Fibroblast of villous mesenchyme (primary cell): ENCODE data around the gene CHCHD2. TPM values are rescaled to one million over a fixed set of nuclear protein-coding genes. Genes with fewer than 3 reads are reported as not detected.
A peak's percentile ranks its signal among the peaks of the same experiment; 100 is the strongest.
"Not testable (repeated sequence)": the region's sequence is repeated elsewhere in the genome, so short reads cannot be mapped to it uniquely, and the experiment has no call there.

Experiments
- DNase-seq: peaks from one replicate; pipeline ENCODE4 v3.0.0-alpha.2; 2010; ENCODE audit warnings: low read depth
- H3K4me3 ChIP-seq: 2 replicates; pipeline ENCODE4 v1.5.1; 2011; ENCODE audit warnings: low read depth, mild to moderate bottlenecking, low read length
- CTCF ChIP-seq: IDR thresholded peaks from 2 replicates; pipeline ENCODE4 v1.5.1; 2012; ENCODE audit warnings: low read depth, mild to moderate bottlenecking, low read length; ENCODE audit not compliant: insufficient read depth
- total RNA-seq: library from RNA; depleted of rRNA; stranded (reverse); fragments of >200 nt; gene quantifications from 2 replicates; pipeline ENCODE4 v1.2.3, GENCODE V29; 2012

The CHCHD2 gene
- total RNA-seq, 1 donor: 200 TPM

DNA sequence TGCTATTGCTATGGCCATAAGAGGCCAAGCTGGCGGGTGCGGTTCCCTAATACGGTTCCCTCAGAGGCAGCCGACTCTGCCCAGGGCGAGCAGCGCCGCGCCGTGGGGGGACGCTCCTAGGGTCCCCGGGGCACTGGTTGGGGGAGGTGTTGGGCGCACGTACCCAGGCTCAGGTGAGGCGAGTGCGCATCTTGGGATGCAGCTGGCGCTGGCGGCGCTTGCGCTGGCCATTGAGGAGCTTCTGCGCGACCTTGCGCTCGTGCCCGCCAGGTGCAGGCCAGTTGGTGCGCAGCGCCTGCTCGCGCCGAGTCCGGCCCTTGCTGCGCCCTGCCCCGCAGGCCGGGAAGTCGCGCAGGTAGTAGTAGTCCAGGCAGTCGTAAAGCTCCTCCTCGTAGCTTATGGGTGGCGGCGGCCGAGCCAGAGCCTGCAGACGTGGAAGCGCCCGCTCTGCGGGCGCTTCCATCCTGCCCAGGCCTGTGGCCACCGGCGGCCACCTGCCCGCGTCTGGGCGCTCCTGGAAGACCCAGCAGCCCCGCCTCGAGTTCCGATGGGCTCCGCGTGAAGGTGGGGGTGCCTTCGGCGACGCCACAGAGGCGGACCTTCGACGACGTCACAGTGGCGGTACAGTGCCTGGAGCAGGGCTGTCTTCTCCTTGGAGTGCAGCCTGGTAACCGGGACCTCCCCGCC is 9.7 kb upstream of the CHCHD2 start, which contains the start of gene NUPR2:
NUPR2 (minus strand) TSS at position 566 of the 687 bp plus-strand sequence; CDS start at position 463, 103 bp downstream.
- DNase-seq: no peak
- TF ChIP-seq CTCF: no peak
- H3K4me3 ChIP-seq: no peak within 1 kb of the TSS

- H3K4me3 ChIP-seq, DNase-seq: not testable (repeated sequence)
These were observed 6.0 kb upstream of the CHCHD2 start for GRCh38 chr7:56112244-56112643.

- TF ChIP-seq CTCF: no peak
- no peak for DNase-seq
These were observed 4.3 kb upstream of the CHCHD2 start for GRCh38 chr7:56110611-56111010.

GRCh38 chr7:56107954-56108258 is 1.6 kb upstream of the CHCHD2 start:
- TF ChIP-seq CTCF: no peak
- DNase-seq: no peak
- no peak overlapping the region for H3K4me3 ChIP-seq

More at GRCh38 chr7:56110611-56111010, 4.3 kb upstream of the CHCHD2 start:
- H3K4me3 ChIP-seq: no peak overlapping the region

- peak overlapping the region; percentile 96 for H3K4me3 ChIP-seq
- peak; percentile 87 for DNase-seq
- no peak for TF ChIP-seq CTCF
These were observed 768 bp downstream of the CHCHD2 start for GRCh38 chr7:56105508-56105907.

GRCh38 chr7:56104138-56104537 is 2.1 kb downstream of the CHCHD2 start:
- not testable (repeated sequence) for DNase-seq, H3K4me3 ChIP-seq

DNA sequence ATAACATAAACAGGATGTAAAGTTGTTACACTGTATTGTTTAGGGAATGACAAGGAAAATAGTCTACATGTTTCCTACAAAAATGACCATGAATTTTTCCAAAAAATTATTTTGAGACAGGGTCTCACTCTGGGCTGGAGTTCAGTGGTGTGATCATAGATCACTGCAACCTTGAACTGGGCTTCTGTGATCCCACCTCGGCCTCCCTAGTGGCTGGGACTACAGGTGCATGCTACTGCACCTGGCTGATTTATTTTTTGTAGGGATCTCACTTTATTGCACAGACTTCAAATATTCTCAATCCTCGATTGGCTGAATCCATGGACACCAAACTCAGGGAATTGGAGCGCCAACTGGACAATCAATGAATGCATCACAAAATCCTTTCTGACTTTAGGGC is 6.6 kb downstream of the CHCHD2 start:
- TF ChIP-seq CTCF: no peak
- no peak for DNase-seq
- H3K4me3 ChIP-seq: no peak overlapping the region

GRCh38 chr7:56098187-56099008 is 7.9 kb downstream of the CHCHD2 start:
- not testable (repeated sequence) for H3K4me3 ChIP-seq, DNase-seq
